ENCODE results near the gene PELO.
"Not testable (repeated sequence)": the region's sequence is repeated elsewhere in the genome, so short reads cannot be mapped to it uniquely, and the experiment has no call there.

The PELO gene

GRCh38 chr5:52802272-52802973, 14.7 kb downstream of the PELO start:
- no peak for DNase-seq

GRCh38 chr5:52802974-52803336, 15.2 kb downstream of the PELO start:
- no peak for DNase-seq

GRCh38 chr5:52804387-52804791, 16.7 kb downstream of the PELO start:
- no peak for DNase-seq

- no peak for DNase-seq
Measured at GRCh38 chr5:52804981-52805380, 17.3 kb downstream of the PELO start.

- no peak for DNase-seq
Measured at GRCh38 chr5:52805615-52806014, 17.9 kb downstream of the PELO start.

- no peak for DNase-seq
Measured at GRCh38 chr5:52807037-52807436, 19.3 kb downstream of the PELO start.

GRCh38 chr5:52807723-52808122, 20.0 kb downstream of the PELO start:
- no peak for DNase-seq

GRCh38 chr5:52808316-52808901, 20.7 kb downstream of the PELO start:
- DNase-seq, result no peak

- no peak for DNase-seq
Measured at GRCh38 chr5:52809884-52810283, 22.2 kb downstream of the PELO start.

- DNase-seq, result no peak
Measured at GRCh38 chr5:52810426-52810825, 22.7 kb downstream of the PELO start.

GRCh38 chr5:52811067-52811749, 23.5 kb downstream of the PELO start:
- DNase-seq, result peak in 1 of 2 donors; percentile 33

- DNase-seq, result no peak
Measured at GRCh38 chr5:52814352-52815148, 26.8 kb downstream of the PELO start.

- no peak for DNase-seq
Measured at GRCh38 chr5:52817818-52818217, 30.1 kb downstream of the PELO start.

- DNase-seq, result no peak
Measured at GRCh38 chr5:52818360-52818759, 30.6 kb downstream of the PELO start.

GRCh38 chr5:52818807-52819206, 31.1 kb downstream of the PELO start:
- DNase-seq, result not testable (repeated sequence)

GRCh38 chr5:52821901-52822300, 34.2 kb downstream of the PELO start:
- no peak for DNase-seq

GRCh38 chr5:52822437-52822836, 34.7 kb downstream of the PELO start:
- DNase-seq, result no peak

GRCh38 chr5:52824827-52825226, 37.1 kb downstream of the PELO start:
- DNase-seq, result no peak

- no peak for DNase-seq
Measured at GRCh38 chr5:52825826-52826225, 38.1 kb downstream of the PELO start.

- no peak for DNase-seq
Measured at GRCh38 chr5:52827815-52828214, 40.1 kb downstream of the PELO start.

GRCh38 chr5:52829664-52830063, 41.9 kb downstream of the PELO start:
- DNase-seq, result no peak

GRCh38 chr5:52830650-52831049, 42.9 kb downstream of the PELO start:
- no peak for DNase-seq

- no peak for DNase-seq
Measured at GRCh38 chr5:52831786-52832511, 44.2 kb downstream of the PELO start.
